Right atrium auricular region (tissue), 2 donors: ENCODE measurements around the gene OR56A3. TPM values are rescaled to one million over a fixed set of nuclear protein-coding genes. Genes with fewer than 3 reads are reported as not detected.
"Not testable (repeated sequence)": the region's sequence is repeated elsewhere in the genome, so short reads cannot be mapped to it uniquely, and the experiment has no call there.

Experiments
- DNase-seq: peaks from one replicate; pipeline ENCODE4 v3.0.0-alpha.2; 2019; ENCODE audit warnings: low spot score
- H3K27ac ChIP-seq, 2 donors: fragments of 200-600 bp; sonication (generic); 1 replicate in 1 of 2; 2 replicates in 1 of 2; pipeline ENCODE4 v1.5.1; 2016 to 2019
- H3K27me3 ChIP-seq, 2 donors: fragments of 200-600 bp; sonication (generic); one replicate each; pipeline versions ENCODE4 v1.5.1 to v1.6.0; 2017 to 2019
- H3K36me3 ChIP-seq: fragments of 200-600 bp; sonication (generic); one replicate; pipeline ENCODE4 v1.5.1; 2016
- H3K4me1 ChIP-seq, 2 donors: fragments of 200-600 bp; sonication (generic); one replicate each; pipeline versions ENCODE4 v1.5.1 to v1.6.0; 2017 to 2019
- H3K4me3 ChIP-seq, 2 donors: fragments of 200-600 bp; sonication (generic); 1 replicate in 1 of 2; 2 replicates in 1 of 2; pipeline ENCODE4 v1.5.1; 2017 to 2019; ENCODE audit warnings: mild to moderate bottlenecking in 1 of 2, moderate library complexity in 1 of 2
- H3K9me3 ChIP-seq, 2 donors: fragments of 200-600 bp; sonication (generic); one replicate each; pipeline ENCODE4 v1.5.1; 2019
- CTCF ChIP-seq, 2 donors: fragments of 200-600 bp; sonication (generic); IDR thresholded peaks; one replicate each; pipeline ENCODE4 v1.5.1; 2019; ENCODE audit warnings: antibody characterized with exemption in 2 of 2
- total RNA-seq, 2 donors: library from RNA; depleted of rRNA; stranded (reverse); fragments of >200 nt; gene quantifications; one replicate each; pipeline ENCODE4 v1.1.0, GENCODE V29; 2016

Gene OR56A3
- total RNA-seq, 2 donors from 2014 or later: not detected

GRCh38 chr11:5932671-5933070 lies 9.4 kb upstream of the OR56A3 start:
- no peak overlapping the region for H3K27ac ChIP-seq
- H3K9me3 ChIP-seq: no peaks in the 10 kb centered on the region
- H3K27me3 ChIP-seq: no peaks in the 10 kb centered on the region
- H3K36me3 ChIP-seq: no peaks in the 10 kb centered on the region
- TF ChIP-seq CTCF (IDR thresholded peaks at IDR 0.05): no peak
- DNase-seq: no peak
- no peak overlapping the region for H3K4me3 ChIP-seq
- no peaks in the 10 kb centered on the region for H3K4me1 ChIP-seq

GRCh38 chr11:5933116-5933515 lies 8.9 kb upstream of the OR56A3 start:
- H3K27ac ChIP-seq: no peak overlapping the region
- H3K4me1 ChIP-seq: no peaks in the 10 kb centered on the region
- H3K36me3 ChIP-seq: no peaks in the 10 kb centered on the region
- no peaks in the 10 kb centered on the region for H3K27me3 ChIP-seq
- TF ChIP-seq CTCF (IDR thresholded peaks at IDR 0.05): no peak
- no peak overlapping the region for H3K4me3 ChIP-seq
- DNase-seq: no peak
- H3K9me3 ChIP-seq: no peaks in the 10 kb centered on the region

GRCh38 chr11:5937868-5938602 lies 4.0 kb upstream of the OR56A3 start:
- Histone ChIP-seq H3K27ac (no peak overlapping the region), H3K27me3 (no peaks in the 10 kb centered on the region), H3K9me3 (no peaks in the 10 kb centered on the region), H3K4me3 (no peak overlapping the region), H3K4me1 (no peaks in the 10 kb centered on the region), H3K36me3 (no peaks in the 10 kb centered on the region)
- TF ChIP-seq CTCF (IDR thresholded peaks at IDR 0.05): no peak
- DNase-seq: no peak

- no peak for TF ChIP-seq CTCF (IDR thresholded peaks at IDR 0.05)
- no peak overlapping the region for H3K4me3 ChIP-seq
- H3K27me3 ChIP-seq: no peaks in the 10 kb centered on the region
- no peaks in the 10 kb centered on the region for H3K9me3 ChIP-seq
- H3K4me1 ChIP-seq: no peaks in the 10 kb centered on the region
- no peak for DNase-seq
- no peaks in the 10 kb centered on the region for H3K36me3 ChIP-seq
- no peak overlapping the region for H3K27ac ChIP-seq
Measured at GRCh38 chr11:5938603-5938965, 3.5 kb upstream of the OR56A3 start.

- TF ChIP-seq CTCF (IDR thresholded peaks at IDR 0.05): no peak
- H3K4me1 ChIP-seq: no peaks in the 10 kb centered on the region
- no peaks in the 10 kb centered on the region for H3K9me3 ChIP-seq
Measured at GRCh38 chr11:5940748-5941147, 1.3 kb upstream of the OR56A3 start.

GRCh38 chr11:5955586-5955985 lies 13.5 kb downstream of the OR56A3 start:
- no peaks in the 10 kb centered on the region for H3K4me1 ChIP-seq
- peaks cover 0 to 12% of the 10 kb centered on the region in 2 donors for H3K9me3 ChIP-seq
- H3K36me3 ChIP-seq: no peaks in the 10 kb centered on the region
- H3K4me3 ChIP-seq: no peak overlapping the region
- DNase-seq: no peak
- TF ChIP-seq CTCF (IDR thresholded peaks at IDR 0.05): no peak
- no peak overlapping the region for H3K27ac ChIP-seq
- H3K27me3 ChIP-seq: no peaks in the 10 kb centered on the region

More at GRCh38 chr11:5940748-5941147, 1.3 kb upstream of the OR56A3 start:
- Histone ChIP-seq H3K27ac (no peak overlapping the region), H3K27me3 (no peaks in the 10 kb centered on the region), H3K4me3 (no peak overlapping the region), H3K36me3 (no peaks in the 10 kb centered on the region)
- DNase-seq: no peak

- H3K9me3 ChIP-seq: peaks cover 0 to 26% of the 10 kb centered on the region in 2 donors
- DNase-seq, H3K27me3 ChIP-seq, H3K4me3 ChIP-seq, H3K36me3 ChIP-seq, H3K4me1 ChIP-seq, H3K27ac ChIP-seq: not testable (repeated sequence)
Measured at GRCh38 chr11:5960704-5961320, 18.8 kb downstream of the OR56A3 start.
